ENCODE measurements around the gene FGFR3.

FGFR3 gene

DNA sequence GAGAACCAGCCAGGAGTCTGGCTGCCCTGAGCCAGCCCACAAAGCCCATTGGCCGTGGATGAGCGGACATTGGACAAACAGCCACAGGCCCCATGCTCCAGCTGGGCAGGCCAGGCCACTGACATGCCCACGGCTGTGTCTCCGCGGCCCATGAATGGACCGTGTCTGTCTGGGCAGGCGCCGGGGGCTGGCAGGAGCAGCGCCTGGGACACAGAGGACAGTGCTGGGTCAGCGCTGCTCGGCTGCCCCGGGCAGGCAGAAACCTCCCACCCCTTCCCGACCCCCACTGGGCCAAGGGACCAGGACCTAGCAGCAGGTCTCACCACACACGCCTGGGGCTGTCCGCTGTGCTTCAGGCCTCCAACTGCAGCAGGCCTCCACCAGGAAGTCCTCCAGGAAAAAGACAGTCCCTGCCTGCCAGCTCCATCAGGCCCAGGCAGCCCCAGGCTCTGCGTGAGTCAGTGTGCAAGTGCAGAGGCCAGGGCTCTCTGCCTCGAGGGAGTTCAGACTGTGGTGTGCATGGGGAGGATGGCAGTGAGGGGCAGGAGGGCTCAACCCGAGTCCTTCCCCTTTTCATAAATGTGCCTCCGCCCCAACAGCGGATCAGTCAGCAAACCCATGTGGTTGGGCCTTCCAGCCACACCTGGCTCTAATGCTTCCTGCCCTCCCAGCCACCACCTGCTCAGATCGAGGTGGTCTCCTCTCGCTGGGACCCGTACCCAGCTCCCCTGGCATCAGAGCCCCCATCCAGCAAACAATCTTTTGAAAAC, 17.2 kb upstream of the FGFR3 start:
- H3K79me2 ChIP-seq (ENCODE audit: insufficient read depth, low read depth): no peaks in the 10 kb centered on the region
- no peak overlapping the region for H3K27ac ChIP-seq
- peaks cover 4% of the 10 kb centered on the region for H3K4me1 ChIP-seq (ENCODE audit: low read depth, poor library complexity, severe bottlenecking)
- no peaks in the 10 kb centered on the region for H3K27me3 ChIP-seq (ENCODE audit: insufficient read depth, low read depth)
- no peak overlapping the region for H3K9ac ChIP-seq
- H4K20me1 ChIP-seq (ENCODE audit: insufficient read depth): no peaks in the 10 kb centered on the region
- H3K4me3 ChIP-seq (IDR thresholded peaks at IDR 0.05; ENCODE audit: insufficient read depth, low read depth, low read length): no peak overlapping the region
- H3K36me3 ChIP-seq (ENCODE audit: insufficient read depth): no peaks in the 10 kb centered on the region
- no peak overlapping the region for H2AFZ ChIP-seq (ENCODE audit: low read depth)
- TF ChIP-seq, protein P1, sequence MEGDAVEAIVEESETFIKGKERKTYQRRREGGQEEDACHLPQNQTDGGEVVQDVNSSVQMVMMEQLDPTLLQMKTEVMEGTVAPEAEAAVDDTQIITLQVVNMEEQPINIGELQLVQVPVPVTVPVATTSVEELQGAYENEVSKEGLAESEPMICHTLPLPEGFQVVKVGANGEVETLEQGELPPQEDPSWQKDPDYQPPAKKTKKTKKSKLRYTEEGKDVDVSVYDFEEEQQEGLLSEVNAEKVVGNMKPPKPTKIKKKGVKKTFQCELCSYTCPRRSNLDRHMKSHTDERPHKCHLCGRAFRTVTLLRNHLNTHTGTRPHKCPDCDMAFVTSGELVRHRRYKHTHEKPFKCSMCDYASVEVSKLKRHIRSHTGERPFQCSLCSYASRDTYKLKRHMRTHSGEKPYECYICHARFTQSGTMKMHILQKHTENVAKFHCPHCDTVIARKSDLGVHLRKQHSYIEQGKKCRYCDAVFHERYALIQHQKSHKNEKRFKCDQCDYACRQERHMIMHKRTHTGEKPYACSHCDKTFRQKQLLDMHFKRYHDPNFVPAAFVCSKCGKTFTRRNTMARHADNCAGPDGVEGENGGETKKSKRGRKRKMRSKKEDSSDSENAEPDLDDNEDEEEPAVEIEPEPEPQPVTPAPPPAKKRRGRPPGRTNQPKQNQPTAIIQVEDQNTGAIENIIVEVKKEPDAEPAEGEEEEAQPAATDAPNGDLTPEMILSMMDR (conservative IDR thresholded peaks at IDR 0.05; ENCODE audit: low read depth, low read length): no peak
- H3K4me2 ChIP-seq: no peak overlapping the region

DNA sequence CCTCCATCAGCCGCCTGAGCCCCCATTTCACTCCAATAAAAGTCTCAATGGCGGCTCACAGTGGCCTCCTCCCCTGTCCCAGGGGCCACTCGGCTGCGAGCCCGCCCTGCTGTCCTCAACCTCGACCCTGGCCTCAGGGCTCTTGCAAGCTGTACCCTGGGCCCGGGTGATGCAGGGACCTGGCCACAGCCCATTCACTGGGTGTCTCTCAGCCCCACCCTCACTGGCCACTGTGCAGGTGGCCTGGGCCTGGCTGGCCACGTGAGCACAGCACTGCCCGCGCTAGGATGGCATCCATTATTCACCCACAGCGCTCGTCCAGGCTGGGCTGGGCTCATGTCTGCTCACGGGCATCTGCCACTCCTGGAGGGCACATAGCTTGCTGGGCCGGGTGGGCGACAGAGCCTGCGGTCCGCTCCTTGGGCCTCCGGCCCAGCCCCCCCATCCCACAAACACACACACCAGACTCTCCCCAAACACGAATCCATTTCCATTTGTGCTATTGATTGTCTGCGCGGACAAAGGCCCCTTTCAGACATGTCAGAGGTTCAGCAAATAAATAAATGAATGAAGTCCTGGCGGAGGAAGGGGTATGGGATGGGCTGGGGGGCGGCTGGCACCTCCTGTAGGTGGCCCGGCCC, 16.5 kb upstream of the FGFR3 start:
- Histone ChIP-seq H4K20me1 (ENCODE audit: insufficient read depth) (no peaks in the 10 kb centered on the region), H3K4me2 (no peak overlapping the region), H3K9ac (no peak overlapping the region), H2AFZ (ENCODE audit: low read depth) (no peak overlapping the region), H3K4me3 (IDR thresholded peaks at IDR 0.05; ENCODE audit: insufficient read depth, low read depth, low read length) (no peak overlapping the region), H3K27me3 (ENCODE audit: insufficient read depth, low read depth) (no peaks in the 10 kb centered on the region), H3K27ac (no peak overlapping the region), H3K79me2 (ENCODE audit: insufficient read depth, low read depth) (no peaks in the 10 kb centered on the region), H3K36me3 (ENCODE audit: insufficient read depth) (no peaks in the 10 kb centered on the region), H3K4me1 (ENCODE audit: low read depth, poor library complexity, severe bottlenecking) (peaks cover 4% of the 10 kb centered on the region)
- TF ChIP-seq, protein P1 (conservative IDR thresholded peaks at IDR 0.05; ENCODE audit: low read depth, low read length): no peak

DNA sequence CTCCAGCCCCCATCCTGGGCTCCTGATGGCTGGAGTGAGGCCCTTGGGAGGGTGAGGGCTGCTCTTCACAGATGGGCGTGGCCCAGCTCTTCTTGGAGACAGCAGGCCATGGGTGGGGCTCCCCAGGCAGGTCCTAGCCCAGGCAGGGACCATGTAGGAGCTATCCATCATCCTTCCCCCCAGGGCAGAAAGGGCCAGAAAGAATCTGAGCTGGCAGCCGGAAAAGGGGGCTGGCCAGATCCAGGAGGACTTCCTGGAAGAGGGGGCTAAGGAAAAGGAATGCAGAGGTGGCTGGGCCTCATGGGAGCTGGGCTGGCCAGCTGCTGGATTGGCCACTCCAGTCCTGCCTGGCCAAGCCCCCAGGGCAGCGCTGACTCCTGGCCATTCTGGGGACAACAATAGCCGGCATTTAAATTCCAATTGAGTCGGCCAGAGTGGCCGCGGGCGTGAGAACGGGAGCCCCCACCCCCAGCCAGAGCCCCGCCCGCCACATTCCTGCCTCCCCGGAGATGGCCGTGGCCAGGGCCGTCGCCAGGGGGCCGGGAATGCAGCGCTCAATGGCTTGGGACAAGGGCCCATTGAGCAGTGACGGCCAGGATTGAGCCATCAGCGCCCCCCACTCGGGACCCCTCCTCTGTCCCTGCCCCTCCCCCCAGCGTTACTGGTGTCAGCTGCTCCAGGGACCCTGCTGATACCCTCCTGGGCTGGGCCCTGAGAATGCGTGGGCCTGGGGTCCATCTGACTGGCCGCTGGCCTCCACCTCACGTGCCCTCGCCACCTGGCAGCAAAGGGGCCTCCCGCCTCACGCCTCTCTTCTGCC, 15.1 kb upstream of the FGFR3 start:
- no peaks in the 10 kb centered on the region for H4K20me1 ChIP-seq (ENCODE audit: insufficient read depth)
- H2AFZ ChIP-seq (ENCODE audit: low read depth): no peak overlapping the region
- H3K9ac ChIP-seq: no peak overlapping the region
- no peaks in the 10 kb centered on the region for H3K27me3 ChIP-seq (ENCODE audit: insufficient read depth, low read depth)
- H3K36me3 ChIP-seq (ENCODE audit: insufficient read depth): no peaks in the 10 kb centered on the region
- H3K79me2 ChIP-seq (ENCODE audit: insufficient read depth, low read depth): no peaks in the 10 kb centered on the region
- no peak overlapping the region for H3K27ac ChIP-seq
- no peaks in the 10 kb centered on the region for H3K4me1 ChIP-seq (ENCODE audit: low read depth, poor library complexity, severe bottlenecking)
- H3K4me3 ChIP-seq (IDR thresholded peaks at IDR 0.05; ENCODE audit: insufficient read depth, low read depth, low read length): no peak overlapping the region
- TF ChIP-seq, protein P1 (conservative IDR thresholded peaks at IDR 0.05; ENCODE audit: low read depth, low read length): no peak
- H3K4me2 ChIP-seq: no peak overlapping the region

DNA sequence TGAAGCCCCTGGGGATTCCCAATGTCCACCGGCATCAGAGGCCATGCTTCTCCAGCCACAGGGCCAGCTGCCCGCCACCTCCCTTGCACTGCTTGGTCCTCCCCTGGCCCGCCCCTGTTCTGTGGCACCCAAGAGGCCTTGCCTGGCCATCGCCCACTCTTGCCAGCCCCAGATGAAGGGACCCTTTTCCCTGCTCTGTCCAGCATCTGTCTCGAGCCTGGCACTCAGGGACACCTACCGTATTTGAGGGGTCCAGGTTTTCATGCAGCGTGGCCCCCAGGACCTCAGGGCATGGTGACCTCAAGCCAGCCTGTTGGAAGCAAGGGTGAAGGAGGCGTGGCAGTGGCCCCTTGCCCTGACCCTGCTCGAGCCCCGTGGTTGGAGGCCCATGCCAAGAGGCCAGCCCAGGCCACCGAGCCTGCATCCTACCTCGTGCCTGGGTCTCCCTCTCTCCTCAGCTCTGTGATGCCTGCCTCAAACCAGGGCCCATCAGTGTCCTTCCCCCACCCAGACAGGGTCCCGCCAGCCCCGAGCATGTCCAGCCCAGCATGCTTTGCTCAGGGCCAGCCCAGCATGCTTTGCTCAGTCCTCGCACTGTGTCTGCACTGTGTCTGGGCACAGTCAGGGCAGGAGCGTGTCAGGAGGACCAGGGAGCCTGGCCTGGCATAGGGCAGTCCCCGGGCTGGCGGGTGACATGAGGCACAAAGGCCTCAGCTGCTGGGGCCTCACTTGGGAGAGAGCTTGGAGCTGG, 14.3 kb upstream of the FGFR3 start:
- Histone ChIP-seq H3K79me2 (ENCODE audit: insufficient read depth, low read depth) (no peaks in the 10 kb centered on the region), H3K36me3 (ENCODE audit: insufficient read depth) (no peaks in the 10 kb centered on the region), H2AFZ (ENCODE audit: low read depth) (no peak overlapping the region), H3K4me3 (IDR thresholded peaks at IDR 0.05; ENCODE audit: insufficient read depth, low read depth, low read length) (no peak overlapping the region), H3K4me1 (ENCODE audit: low read depth, poor library complexity, severe bottlenecking) (no peaks in the 10 kb centered on the region), H3K4me2 (no peak overlapping the region), H3K27ac (no peak overlapping the region), H3K9ac (no peak overlapping the region), H3K27me3 (ENCODE audit: insufficient read depth, low read depth) (no peaks in the 10 kb centered on the region), H4K20me1 (ENCODE audit: insufficient read depth) (no peaks in the 10 kb centered on the region)
- TF ChIP-seq, protein P1 (conservative IDR thresholded peaks at IDR 0.05; ENCODE audit: low read depth, low read length): no peak
